GM12891 (cell line): Measurements from ENCODE around the gene RNF13.

Experiments
- POLR2A ChIP-seq: IDR thresholded peaks from 2 replicates; pipeline ENCODE4 v1.6.1; 2011; ENCODE audit warnings: low read depth, low read length, control low read depth
- POLR2AphosphoS5 ChIP-seq: IDR thresholded peaks from 2 replicates; pipeline ENCODE4 v1.6.1; 2011; ENCODE audit warnings: low read depth, low read length, control low read depth
- POU2F2 ChIP-seq: IDR thresholded peaks from 2 replicates; pipeline ENCODE4 v1.6.1; 2011; ENCODE audit warnings: low read depth, mild to moderate bottlenecking, control low read depth, low read length, moderate library complexity
- SPI1 ChIP-seq: IDR thresholded peaks from 2 replicates; pipeline ENCODE4 v1.6.1; 2011; ENCODE audit warnings: low read depth, low read length, control low read depth
- TAF1 ChIP-seq: IDR thresholded peaks from 2 replicates; pipeline ENCODE4 v1.6.1; 2011; ENCODE audit warnings: low read depth, low read length, control low read depth

DNA sequence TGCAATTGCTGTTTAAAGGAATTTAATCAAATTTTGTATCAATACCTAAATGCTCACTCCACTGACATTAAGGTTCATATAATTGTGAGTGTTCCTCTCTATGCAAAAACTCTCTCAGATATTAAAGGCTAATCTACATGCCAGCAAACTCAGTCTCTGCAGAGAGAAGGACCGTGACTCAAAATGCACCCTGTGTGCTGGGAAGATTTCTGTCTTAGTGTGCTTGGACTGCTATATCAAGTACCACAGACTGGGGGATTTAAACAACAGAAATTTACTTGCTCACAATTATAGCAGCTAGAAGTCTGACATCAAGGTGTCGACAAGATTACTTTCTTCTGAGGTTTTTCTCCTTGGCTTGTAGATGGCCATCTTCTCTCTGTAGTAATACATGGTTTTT lies 176.3 kb downstream of the RNF13 start:
- no peak for TF ChIP-seq POLR2A
- TF ChIP-seq POLR2AphosphoS5, result no peak
- no peak for TF ChIP-seq TAF1
- no peak for TF ChIP-seq POU2F2
- no peak for TF ChIP-seq SPI1
